Measurements from ENCODE around the gene FAM120A. TPM values are rescaled to one million over a fixed set of nuclear protein-coding genes. Genes with fewer than 3 reads are reported as not detected.
A peak's percentile ranks its signal among the peaks of the same experiment; 100 is the strongest.

The FAM120A gene
- total and polyA plus RNA-seq, 7 donors = 37.9 to 126 (median 70.1) TPM

DNA sequence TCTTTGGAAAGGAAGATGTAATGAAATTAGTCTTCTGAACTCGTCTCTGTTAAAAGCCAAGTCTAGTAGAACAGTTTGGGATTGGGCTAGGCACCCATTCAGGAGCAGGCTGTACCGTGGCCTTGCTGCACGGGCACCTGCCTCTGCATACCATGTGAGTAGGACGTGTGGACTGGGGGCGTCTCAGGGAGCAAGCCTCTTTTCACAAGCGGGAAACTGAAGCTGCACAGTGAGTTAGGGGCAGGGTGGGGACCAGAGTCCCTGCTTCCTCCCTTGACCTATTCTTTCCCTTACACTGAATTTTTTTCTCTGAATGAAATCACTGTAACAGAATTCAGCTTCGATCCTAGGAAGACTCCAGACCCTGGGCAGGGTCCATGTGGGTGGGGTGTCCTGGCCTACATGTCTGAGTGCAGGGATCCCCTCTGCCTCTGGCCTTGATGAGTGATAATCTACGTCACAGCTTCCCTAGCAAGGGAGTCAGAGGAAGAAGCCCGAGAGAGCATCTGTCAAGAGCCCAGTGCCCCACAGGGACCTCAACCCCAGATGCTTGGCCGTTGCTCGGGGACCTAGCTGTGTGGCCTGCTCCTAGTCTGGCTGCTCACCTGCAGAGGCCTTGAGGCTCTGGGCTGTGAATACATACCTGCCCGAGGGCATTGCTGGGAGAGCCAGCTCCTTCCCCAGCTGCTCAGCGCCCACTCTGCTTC lies 140.0 kb downstream of the FAM120A start:
- 59 to 72% (median 66%) methylated on average over 13 of the region's 13 CpGs for WGBS, 3 donors
- no peak overlapping the region for H3K4me3 ChIP-seq
- no peaks in the 10 kb centered on the region for H3K36me3 ChIP-seq (ENCODE audit: insufficient read depth in 1 of 2, low read depth in 1 of 2)
- H3K27me3 ChIP-seq (ENCODE audit: insufficient read depth in 3 of 3, low read length in 2 of 3) = no peaks in the 10 kb centered on the region
- DNase-seq = peak in 1 of 2 donors; percentile 39
- intact Hi-C loops (cut with DNase I) = no loop called here
- no peak overlapping the region for H3K27ac ChIP-seq
- H3K4me1 ChIP-seq = peaks cover 46% of the 10 kb centered on the region
- no peaks in the 10 kb centered on the region for H3K9me3 ChIP-seq
- ATAC-seq = no peak
- TF ChIP-seq, protein P1, sequence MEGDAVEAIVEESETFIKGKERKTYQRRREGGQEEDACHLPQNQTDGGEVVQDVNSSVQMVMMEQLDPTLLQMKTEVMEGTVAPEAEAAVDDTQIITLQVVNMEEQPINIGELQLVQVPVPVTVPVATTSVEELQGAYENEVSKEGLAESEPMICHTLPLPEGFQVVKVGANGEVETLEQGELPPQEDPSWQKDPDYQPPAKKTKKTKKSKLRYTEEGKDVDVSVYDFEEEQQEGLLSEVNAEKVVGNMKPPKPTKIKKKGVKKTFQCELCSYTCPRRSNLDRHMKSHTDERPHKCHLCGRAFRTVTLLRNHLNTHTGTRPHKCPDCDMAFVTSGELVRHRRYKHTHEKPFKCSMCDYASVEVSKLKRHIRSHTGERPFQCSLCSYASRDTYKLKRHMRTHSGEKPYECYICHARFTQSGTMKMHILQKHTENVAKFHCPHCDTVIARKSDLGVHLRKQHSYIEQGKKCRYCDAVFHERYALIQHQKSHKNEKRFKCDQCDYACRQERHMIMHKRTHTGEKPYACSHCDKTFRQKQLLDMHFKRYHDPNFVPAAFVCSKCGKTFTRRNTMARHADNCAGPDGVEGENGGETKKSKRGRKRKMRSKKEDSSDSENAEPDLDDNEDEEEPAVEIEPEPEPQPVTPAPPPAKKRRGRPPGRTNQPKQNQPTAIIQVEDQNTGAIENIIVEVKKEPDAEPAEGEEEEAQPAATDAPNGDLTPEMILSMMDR (IDR thresholded peaks at IDR 0.05) = no peak

DNA sequence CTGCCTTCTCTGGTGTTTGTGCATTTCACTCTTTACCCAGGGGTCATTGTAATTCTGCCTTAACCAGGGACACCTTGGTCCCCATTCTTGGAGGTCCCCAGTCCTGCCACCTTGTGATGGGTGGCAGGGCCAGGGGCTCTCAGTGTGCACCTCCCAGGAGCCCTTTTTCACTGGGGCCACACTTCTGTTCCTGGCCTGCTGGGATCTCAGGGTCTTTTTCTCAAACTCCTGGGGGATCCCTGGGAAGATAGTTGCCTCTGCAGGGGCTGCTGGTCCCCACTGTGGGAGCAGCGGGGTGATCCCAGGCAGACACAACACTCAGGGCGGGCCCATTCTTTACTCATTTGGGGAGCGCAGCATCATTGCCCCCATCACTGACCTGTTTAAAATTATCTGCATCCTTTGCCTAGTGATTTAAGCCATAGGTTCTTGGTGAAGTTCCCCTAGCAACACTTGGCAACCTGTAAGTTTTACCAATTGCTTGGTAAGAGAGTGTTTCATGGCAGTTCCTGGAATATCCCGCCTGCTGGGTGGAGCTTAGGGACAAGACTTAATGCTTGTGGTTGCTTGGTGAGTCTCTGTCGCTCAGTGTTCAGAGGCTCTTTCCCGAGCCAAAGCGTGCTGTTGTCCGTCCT lies 140.6 kb downstream of the FAM120A start:
- Histone ChIP-seq H3K36me3 (ENCODE audit: insufficient read depth in 1 of 2, low read depth in 1 of 2) (no peaks in the 10 kb centered on the region), H3K4me3 (no peak overlapping the region), H3K27me3 (ENCODE audit: insufficient read depth in 3 of 3, low read length in 2 of 3) (no peaks in the 10 kb centered on the region), H3K9me3 (no peaks in the 10 kb centered on the region), H3K4me1 (peaks cover 41% of the 10 kb centered on the region), H3K27ac (no peak overlapping the region)
- TF ChIP-seq, protein P1 (IDR thresholded peaks at IDR 0.05) = no peak
- intact Hi-C loops (cut with DNase I) = no loop called here
- peak in 1 of 4 donors; percentile 8 for ATAC-seq
- DNase-seq = peak in 1 of 2 donors; percentile 15
- WGBS, 3 donors = 90 to 92% (median 91%) methylated on average over 8 of the region's 8 CpGs

DNA sequence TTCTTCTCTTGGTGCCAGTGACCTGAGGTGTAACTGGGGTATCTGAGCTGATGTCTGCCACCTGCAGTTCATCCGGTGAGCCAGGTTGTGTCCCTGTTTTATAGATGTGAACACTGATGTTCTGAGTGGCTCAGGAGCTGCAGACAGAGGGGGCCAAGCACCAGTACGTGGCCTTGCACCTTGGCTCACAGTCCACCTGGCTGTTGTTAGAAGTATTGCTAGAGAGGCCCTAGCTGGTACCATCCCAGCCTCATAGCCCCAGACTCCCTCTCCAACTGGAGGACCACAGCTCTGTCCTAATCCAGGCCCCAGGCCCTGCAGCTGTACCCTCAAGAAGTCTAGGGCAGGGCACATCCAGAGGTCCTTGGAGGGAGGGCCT lies 141.1 kb downstream of the FAM120A start:
- Histone ChIP-seq H3K27ac (no peak overlapping the region), H3K36me3 (ENCODE audit: insufficient read depth in 1 of 2, low read depth in 1 of 2) (no peaks in the 10 kb centered on the region), H3K4me1 (peaks cover 38% of the 10 kb centered on the region), H3K4me3 (no peak overlapping the region), H3K27me3 (ENCODE audit: insufficient read depth in 3 of 3, low read length in 2 of 3) (no peaks in the 10 kb centered on the region), H3K9me3 (no peaks in the 10 kb centered on the region)
- TF ChIP-seq, protein P1 (IDR thresholded peaks at IDR 0.05) = no peak
- 66 to 77% (median 67%) methylated on average over 2 of the region's 2 CpGs for whole genome bisulfite sequencing, 3 donors
- DNase-seq = peak in 1 of 2 donors; percentile 21
- intact Hi-C loops (cut with DNase I) = no loop called here
- ATAC-seq = peak in 2 of 4 donors; percentile 14 to 24

- 63 to 80% (median 75%) methylated on average over 2 of the region's 2 CpGs for WGBS, 3 donors
- ATAC-seq (no peak), DNase-seq (no peak)
- Histone ChIP-seq H3K9me3 (no peaks in the 10 kb centered on the region), H3K4me3 (no peak overlapping the region), H3K36me3 (ENCODE audit: insufficient read depth in 1 of 2, low read depth in 1 of 2) (no peaks in the 10 kb centered on the region), H3K4me1 (peaks cover 38% of the 10 kb centered on the region), H3K27me3 (ENCODE audit: insufficient read depth in 3 of 3, low read length in 2 of 3) (no peaks in the 10 kb centered on the region), H3K27ac (no peak overlapping the region)
- TF ChIP-seq, protein P1 (IDR thresholded peaks at IDR 0.05) = no peak
- intact Hi-C loops (cut with DNase I) = no loop called here
Measured at GRCh38 chr9:93593144-93593658, 141.7 kb downstream of the FAM120A start.

Data from psoas muscle (tissue), 8 donors.